ENCODE measurements around the gene PLXDC1. TPM values are rescaled to one million over a fixed set of nuclear protein-coding genes. Genes with fewer than 3 reads are reported as not detected.

Gene PLXDC1
- total and polyA plus RNA-seq, 2 donors = 19.7 to 66.4 TPM

DNA sequence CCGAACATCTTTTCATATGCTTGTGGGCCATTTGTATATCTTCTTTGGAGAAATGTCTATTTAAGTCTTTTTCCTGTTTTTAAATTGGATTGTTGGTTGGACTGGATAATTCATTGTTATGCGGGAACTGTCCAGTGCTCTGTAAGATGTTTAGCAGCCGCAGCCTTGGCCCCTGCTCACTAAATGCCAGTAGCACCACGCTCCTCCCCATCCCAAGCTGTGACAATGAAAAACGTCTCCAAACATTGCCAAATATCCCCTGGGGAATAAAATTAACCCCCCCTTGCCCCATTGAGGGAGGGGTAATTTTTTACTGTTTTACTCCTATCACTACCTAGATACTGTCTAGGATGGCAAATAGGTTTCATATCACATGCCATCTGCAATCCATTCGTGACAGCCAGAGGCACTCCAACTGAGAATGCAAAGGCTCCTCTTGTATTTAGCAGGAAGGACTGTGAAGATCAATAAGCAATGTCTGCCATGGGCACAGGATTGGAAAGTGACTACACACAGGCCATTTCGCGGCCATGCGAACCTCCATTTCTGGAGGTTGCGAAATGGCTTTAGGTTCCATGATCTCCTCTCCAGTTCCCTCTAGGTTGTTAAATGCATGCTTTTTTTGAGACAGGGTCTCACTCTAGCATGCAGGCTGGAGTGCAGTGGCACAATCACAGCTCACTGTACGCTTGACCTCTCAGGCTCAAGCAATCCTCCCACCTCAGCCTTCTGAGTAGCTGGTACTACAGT, 9.3 kb downstream of the PLXDC1 start:
- no peak for DNase-seq (ENCODE audit: low read depth in 6 of 9, low spot score in 9 of 9)
- Histone ChIP-seq H3K9me3 (ENCODE audit: control insufficient read depth in 2 of 2, insufficient read depth in 1 of 2, low read length in 1 of 2) (peaks cover 0 to 3% of the 10 kb centered on the region in 2 donors), H3K36me3 (ENCODE audit: control insufficient read depth in 2 of 2, insufficient read depth in 2 of 2, low read length in 1 of 2) (peaks cover 0 to 4% of the 10 kb centered on the region in 2 donors), H3K4me1 (ENCODE audit: control insufficient read depth in 2 of 2, insufficient read depth in 2 of 2, low read length in 2 of 2) (peaks cover 6 to 12% of the 10 kb centered on the region in 2 donors), H3K27ac (ENCODE audit: low read depth in 1 of 2, low read length in 1 of 2) (no peak overlapping the region), H3K27me3 (ENCODE audit: control insufficient read depth in 2 of 2, insufficient read depth in 1 of 2, low read length in 1 of 2) (peaks cover 0 to 3% of the 10 kb centered on the region in 2 donors), H3K4me3 (ENCODE audit: low read length in 2 of 2) (no peak overlapping the region)
- 98% methylated on average over 11 of the region's 11 CpGs for WGBS

GRCh38 chr17:39141294-39141693, 10.1 kb downstream of the PLXDC1 start:
- Histone ChIP-seq H3K4me1 (ENCODE audit: control insufficient read depth in 2 of 2, insufficient read depth in 2 of 2, low read length in 2 of 2) (peaks cover 6 to 12% of the 10 kb centered on the region in 2 donors), H3K27ac (ENCODE audit: low read depth in 1 of 2, low read length in 1 of 2) (no peak overlapping the region), H3K36me3 (ENCODE audit: control insufficient read depth in 2 of 2, insufficient read depth in 2 of 2, low read length in 1 of 2) (peaks cover 0 to 6% of the 10 kb centered on the region in 2 donors), H3K9me3 (ENCODE audit: control insufficient read depth in 2 of 2, insufficient read depth in 1 of 2, low read length in 1 of 2) (peaks cover 0 to 3% of the 10 kb centered on the region in 2 donors), H3K27me3 (ENCODE audit: control insufficient read depth in 2 of 2, insufficient read depth in 1 of 2, low read length in 1 of 2) (peaks cover 0 to 2% of the 10 kb centered on the region in 2 donors), H3K4me3 (ENCODE audit: low read length in 2 of 2) (no peak overlapping the region)
- over 99% methylated on average over 5 of the region's 5 CpGs for WGBS
- no peak for DNase-seq (ENCODE audit: low read depth in 6 of 9, low spot score in 9 of 9)

- Histone ChIP-seq H3K36me3 (ENCODE audit: control insufficient read depth in 2 of 2, insufficient read depth in 2 of 2, low read length in 1 of 2) (peaks cover 0 to 10% of the 10 kb centered on the region in 2 donors), H3K4me3 (ENCODE audit: low read length in 2 of 2) (no peak overlapping the region), H3K9me3 (ENCODE audit: control insufficient read depth in 2 of 2, insufficient read depth in 1 of 2, low read length in 1 of 2) (peaks cover 0 to 3% of the 10 kb centered on the region in 2 donors), H3K27me3 (ENCODE audit: control insufficient read depth in 2 of 2, insufficient read depth in 1 of 2, low read length in 1 of 2) (peaks cover 0 to 4% of the 10 kb centered on the region in 2 donors), H3K27ac (ENCODE audit: low read depth in 1 of 2, low read length in 1 of 2) (no peak overlapping the region), H3K4me1 (ENCODE audit: control insufficient read depth in 2 of 2, insufficient read depth in 2 of 2, low read length in 2 of 2) (peaks cover 4 to 7% of the 10 kb centered on the region in 2 donors)
- no peak for DNase-seq (ENCODE audit: low read depth in 6 of 9, low spot score in 9 of 9)
- WGBS = 97% methylated on average over 9 of the region's 9 CpGs
These were observed 11.9 kb downstream of the PLXDC1 start for GRCh38 chr17:39139561-39139960.

GRCh38 chr17:39139161-39139511, 12.3 kb downstream of the PLXDC1 start:
- no peak overlapping the region for H3K27ac ChIP-seq (ENCODE audit: low read depth in 1 of 2, low read length in 1 of 2)
- 92% methylated on average over 2 of the region's 2 CpGs for WGBS
- peaks cover 0 to 3% of the 10 kb centered on the region in 2 donors for H3K9me3 ChIP-seq (ENCODE audit: control insufficient read depth in 2 of 2, insufficient read depth in 1 of 2, low read length in 1 of 2)
- no peak overlapping the region for H3K4me3 ChIP-seq (ENCODE audit: low read length in 2 of 2)
- peaks cover 0 to 10% of the 10 kb centered on the region in 2 donors for H3K36me3 ChIP-seq (ENCODE audit: control insufficient read depth in 2 of 2, insufficient read depth in 2 of 2, low read length in 1 of 2)
- peaks cover 0 to 4% of the 10 kb centered on the region in 2 donors for H3K27me3 ChIP-seq (ENCODE audit: control insufficient read depth in 2 of 2, insufficient read depth in 1 of 2, low read length in 1 of 2)
- DNase-seq (ENCODE audit: low read depth in 6 of 9, low spot score in 9 of 9) = no peak
- peaks cover under 1 to 3% of the 10 kb centered on the region in 2 donors for H3K4me1 ChIP-seq (ENCODE audit: control insufficient read depth in 2 of 2, insufficient read depth in 2 of 2, low read length in 2 of 2)

DNA sequence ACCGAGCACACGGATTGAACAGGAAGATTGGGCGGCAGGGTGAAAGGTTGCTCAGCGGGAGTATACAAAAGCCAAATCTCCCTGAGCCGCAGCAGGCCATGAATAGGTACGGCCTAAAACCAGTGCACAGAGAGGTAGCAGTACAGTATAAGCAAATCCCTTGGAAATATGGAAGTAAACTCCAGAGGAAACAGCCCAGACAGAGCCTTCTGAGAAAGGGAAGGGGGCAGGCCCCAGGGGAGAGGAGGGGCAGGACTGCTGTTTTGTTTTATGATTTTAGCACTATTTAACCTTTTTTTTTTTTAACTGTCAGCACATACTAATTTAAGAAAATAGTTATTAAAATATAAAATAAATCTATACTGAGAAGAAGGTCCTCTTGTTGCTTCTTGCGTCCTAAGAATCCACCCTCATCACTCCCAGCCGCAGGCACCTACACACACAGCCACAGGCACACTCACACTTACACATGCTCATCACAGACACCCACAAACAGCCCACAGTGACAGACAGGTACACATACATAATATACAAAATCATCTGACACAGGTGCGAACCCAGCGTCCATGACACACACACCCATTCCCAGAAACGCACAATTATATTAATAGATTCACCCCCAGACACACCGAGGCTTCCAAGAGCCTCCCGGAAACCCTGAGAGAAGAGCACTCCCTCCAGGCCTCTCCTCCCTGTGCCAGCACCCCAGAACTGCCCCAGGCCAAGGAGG, 12.8 kb downstream of the PLXDC1 start:
- WGBS = 98% methylated on average over 13 of the region's 13 CpGs
- Histone ChIP-seq H3K27ac (ENCODE audit: low read depth in 1 of 2, low read length in 1 of 2) (no peak overlapping the region), H3K27me3 (ENCODE audit: control insufficient read depth in 2 of 2, insufficient read depth in 1 of 2, low read length in 1 of 2) (peaks cover 0 to 4% of the 10 kb centered on the region in 2 donors), H3K9me3 (ENCODE audit: control insufficient read depth in 2 of 2, insufficient read depth in 1 of 2, low read length in 1 of 2) (peaks cover 0 to 3% of the 10 kb centered on the region in 2 donors), H3K36me3 (ENCODE audit: control insufficient read depth in 2 of 2, insufficient read depth in 2 of 2, low read length in 1 of 2) (peaks cover 0 to 12% of the 10 kb centered on the region in 2 donors), H3K4me1 (ENCODE audit: control insufficient read depth in 2 of 2, insufficient read depth in 2 of 2, low read length in 2 of 2) (no peaks in the 10 kb centered on the region), H3K4me3 (ENCODE audit: low read length in 2 of 2) (no peak overlapping the region)
- no peak for DNase-seq (ENCODE audit: low read depth in 6 of 9, low spot score in 9 of 9)

- peaks cover 0 to 21% of the 10 kb centered on the region in 2 donors for H3K36me3 ChIP-seq (ENCODE audit: control insufficient read depth in 2 of 2, insufficient read depth in 2 of 2, low read length in 1 of 2)
- no peak overlapping the region for H3K27ac ChIP-seq (ENCODE audit: low read depth in 1 of 2, low read length in 1 of 2)
- 90% methylated on average over 6 of the region's 6 CpGs for WGBS
- H3K4me3 ChIP-seq (ENCODE audit: low read length in 2 of 2) = no peak overlapping the region
- DNase-seq (ENCODE audit: low read depth in 6 of 9, low spot score in 9 of 9) = no peak
- H3K4me1 ChIP-seq (ENCODE audit: control insufficient read depth in 2 of 2, insufficient read depth in 2 of 2, low read length in 2 of 2) = peaks cover 0 to 4% of the 10 kb centered on the region in 2 donors
- peaks cover 0 to 4% of the 10 kb centered on the region in 2 donors for H3K27me3 ChIP-seq (ENCODE audit: control insufficient read depth in 2 of 2, insufficient read depth in 1 of 2, low read length in 1 of 2)
- no peaks in the 10 kb centered on the region for H3K9me3 ChIP-seq (ENCODE audit: control insufficient read depth in 2 of 2, insufficient read depth in 1 of 2, low read length in 1 of 2)
These were observed 16.6 kb downstream of the PLXDC1 start for GRCh38 chr17:39134878-39135277.

DNA sequence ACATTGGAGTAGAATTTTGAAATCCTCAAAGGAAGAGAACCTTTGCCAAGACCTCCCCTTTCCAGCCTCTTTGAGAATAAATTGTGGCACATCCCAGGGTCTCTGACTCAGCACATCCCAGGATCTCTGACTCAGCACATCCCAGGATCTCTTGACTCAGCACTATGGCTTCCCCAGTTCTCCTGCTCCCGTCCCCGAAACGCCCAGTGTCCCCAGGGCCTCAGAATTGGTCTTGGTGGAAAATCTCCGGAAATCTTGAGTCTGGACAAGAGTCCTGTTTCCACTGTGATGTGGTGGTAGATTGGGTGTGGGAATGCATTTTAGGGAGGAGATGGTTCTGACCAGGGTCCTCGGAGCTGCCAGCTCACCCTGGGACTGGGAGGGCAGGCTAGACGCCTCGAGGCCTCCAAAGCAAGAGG, 19.2 kb downstream of the PLXDC1 start:
- no peak overlapping the region for H3K4me3 ChIP-seq (ENCODE audit: low read length in 2 of 2)
- no peak overlapping the region for H3K27ac ChIP-seq (ENCODE audit: low read depth in 1 of 2, low read length in 1 of 2)
- no peak for DNase-seq (ENCODE audit: low read depth in 6 of 9, low spot score in 9 of 9)
- H3K9me3 ChIP-seq (ENCODE audit: control insufficient read depth in 2 of 2, insufficient read depth in 1 of 2, low read length in 1 of 2) = no peaks in the 10 kb centered on the region
- peaks cover 0 to 4% of the 10 kb centered on the region in 2 donors for H3K4me1 ChIP-seq (ENCODE audit: control insufficient read depth in 2 of 2, insufficient read depth in 2 of 2, low read length in 2 of 2)
- WGBS = 95% methylated on average over 7 of the region's 7 CpGs
- peaks cover 0 to 18% of the 10 kb centered on the region in 2 donors for H3K36me3 ChIP-seq (ENCODE audit: control insufficient read depth in 2 of 2, insufficient read depth in 2 of 2, low read length in 1 of 2)
- peaks cover 0 to 2% of the 10 kb centered on the region in 2 donors for H3K27me3 ChIP-seq (ENCODE audit: control insufficient read depth in 2 of 2, insufficient read depth in 1 of 2, low read length in 1 of 2)

- Histone ChIP-seq H3K36me3 (ENCODE audit: control insufficient read depth in 2 of 2, insufficient read depth in 2 of 2, low read length in 1 of 2) (peaks cover 0 to 18% of the 10 kb centered on the region in 2 donors), H3K4me3 (ENCODE audit: low read length in 2 of 2) (no peak overlapping the region), H3K27ac (ENCODE audit: low read depth in 1 of 2, low read length in 1 of 2) (no peak overlapping the region), H3K27me3 (ENCODE audit: control insufficient read depth in 2 of 2, insufficient read depth in 1 of 2, low read length in 1 of 2) (peaks cover 0 to 2% of the 10 kb centered on the region in 2 donors), H3K9me3 (ENCODE audit: control insufficient read depth in 2 of 2, insufficient read depth in 1 of 2, low read length in 1 of 2) (no peaks in the 10 kb centered on the region), H3K4me1 (ENCODE audit: control insufficient read depth in 2 of 2, insufficient read depth in 2 of 2, low read length in 2 of 2) (peaks cover 0 to 4% of the 10 kb centered on the region in 2 donors)
- no peak for DNase-seq (ENCODE audit: low read depth in 6 of 9, low spot score in 9 of 9)
- whole genome bisulfite sequencing = 88% methylated on average over 6 of the region's 6 CpGs
These were observed 19.8 kb downstream of the PLXDC1 start for GRCh38 chr17:39131616-39132015.

DNA sequence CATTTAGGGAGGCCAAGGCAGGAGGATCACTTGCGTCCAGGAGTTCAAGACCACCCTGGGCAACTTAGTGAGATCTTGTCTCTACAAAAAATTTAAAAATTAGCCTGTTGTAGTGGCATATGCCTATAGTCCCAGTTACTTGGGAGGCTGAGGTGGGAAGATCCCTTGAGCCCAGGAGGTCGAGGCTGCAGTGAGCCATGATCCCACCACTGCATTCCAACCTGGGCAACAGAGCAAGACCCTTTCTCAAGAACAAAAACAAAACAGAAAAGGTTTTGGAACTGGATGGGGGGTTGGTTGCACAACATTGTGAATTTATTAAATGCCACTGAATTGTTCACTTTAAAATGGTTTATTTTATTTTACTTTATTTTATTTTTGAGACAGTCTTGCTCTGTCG, 21.2 kb downstream of the PLXDC1 start:
- 94% methylated on average over 3 of the region's 3 CpGs for WGBS
- Histone ChIP-seq H3K27ac (ENCODE audit: low read depth in 1 of 2, low read length in 1 of 2) (no peak overlapping the region), H3K27me3 (ENCODE audit: control insufficient read depth in 2 of 2, insufficient read depth in 1 of 2, low read length in 1 of 2) (peaks cover 0 to 2% of the 10 kb centered on the region in 2 donors), H3K36me3 (ENCODE audit: control insufficient read depth in 2 of 2, insufficient read depth in 2 of 2, low read length in 1 of 2) (peaks cover 0 to 16% of the 10 kb centered on the region in 2 donors), H3K9me3 (ENCODE audit: control insufficient read depth in 2 of 2, insufficient read depth in 1 of 2, low read length in 1 of 2) (no peaks in the 10 kb centered on the region), H3K4me1 (ENCODE audit: control insufficient read depth in 2 of 2, insufficient read depth in 2 of 2, low read length in 2 of 2) (peaks cover 0 to 4% of the 10 kb centered on the region in 2 donors), H3K4me3 (ENCODE audit: low read length in 2 of 2) (no peak overlapping the region)
- no peak for DNase-seq (ENCODE audit: low read depth in 6 of 9, low spot score in 9 of 9)

Data from thymus (tissue), 11 donors.